WTC11 (cell line): ENCODE results near the gene ZNF394. TPM values are rescaled to one million over a fixed set of nuclear protein-coding genes. Genes with fewer than 3 reads are reported as not detected.

Experiments
- ATAC-seq: fragments of 200-7000 bp; cut with Tn5 transposase; 2 replicates; pipeline ENCODE4 v1.10.0; 2021; ENCODE audit warnings: mild to moderate bottlenecking, moderate library complexity
- CTCF ChIA-PET: fragments of 300-600 bp; sonication (Branson Sonifier 250); formaldehyde crosslinking; loops from one replicate; lab custom pipeline; 2021; ENCODE audit warnings: antibody characterized with exemption; lab: Charles Lee
- POLR2A ChIA-PET: fragments of 350-600 bp; sonication (Branson Sonifier 250); formaldehyde crosslinking; loops from one replicate; lab custom pipeline; 2021; ENCODE audit warnings: antibody characterized with exemption; lab: Charles Lee
- DNase-seq: peaks from one replicate; pipeline ENCODE4 v3.0.0; 2021; ENCODE audit warnings: low spot score
- H3K27ac Mint-ChIP-seq: 2 replicates; pipeline ENCODE4 v1.8.0; 2021; ENCODE audit warnings: mixed read lengths
- H3K27me3 Mint-ChIP-seq: 2 replicates; pipeline ENCODE4 v1.8.0; 2021; ENCODE audit warnings: low read depth, mild to moderate bottlenecking, moderate library complexity, mixed read lengths
- H3K36me3 Mint-ChIP-seq: 2 replicates; pipeline ENCODE4 v1.8.0; 2021; ENCODE audit warnings: mixed read lengths
- H3K4me1 Mint-ChIP-seq: 2 replicates; pipeline ENCODE4 v1.8.0; 2022; ENCODE audit warnings: mixed read lengths
- H3K4me3 Mint-ChIP-seq: 2 replicates; pipeline ENCODE4 v1.8.0; 2021; ENCODE audit warnings: mild to moderate bottlenecking, moderate library complexity, mixed read lengths
- H3K9me3 Mint-ChIP-seq: 2 replicates; pipeline ENCODE4 v1.8.0; 2021; ENCODE audit warnings: mixed read lengths
- EMX1 ChIP-seq: fragments of 250-450 bp; sonication (Bioruptor Pico); IDR thresholded peaks from 2 replicates; pipeline ENCODE4 v1.8.0; 2021; ENCODE audit warnings: mild to moderate bottlenecking
- ESRRA ChIP-seq: sonication (generic); formaldehyde crosslinking; IDR thresholded peaks from 2 replicates; pipeline ENCODE4 v1.8.1; 2022; ENCODE audit warnings: mild to moderate bottlenecking, missing genetic modification reagents, borderline replicate concordance
- ETV6 ChIP-seq: sonication (generic); formaldehyde crosslinking; IDR thresholded peaks from 2 replicates; pipeline ENCODE4 v1.8.1; 2022; ENCODE audit warnings: mild to moderate bottlenecking, missing genetic modification reagents
- GTF2I ChIP-seq: fragments of 250-450 bp; sonication (Bioruptor Pico); conservative IDR thresholded peaks from 2 replicates; pipeline ENCODE4 v1.4.0; 2021; ENCODE audit warnings: mild to moderate bottlenecking
- IRF2 ChIP-seq: sonication (generic); formaldehyde crosslinking; IDR thresholded peaks from 2 replicates; pipeline ENCODE4 v1.8.0; 2022; ENCODE audit warnings: low read depth, missing genetic modification reagents, borderline replicate concordance
- KAT7 ChIP-seq: sonication (generic); formaldehyde crosslinking; IDR thresholded peaks from 2 replicates; pipeline ENCODE4 v1.8.1; 2023; ENCODE audit warnings: missing genetic modification reagents, mild to moderate bottlenecking, borderline replicate concordance
- MXD4 ChIP-seq: fragments of 250-450 bp; sonication (Bioruptor Pico); IDR thresholded peaks from 2 replicates; pipeline ENCODE4 v1.8.0; 2021; ENCODE audit warnings: mild to moderate bottlenecking, moderate library complexity, borderline replicate concordance
- SMAD3 ChIP-seq: sonication (generic); formaldehyde crosslinking; IDR thresholded peaks from 2 replicates; pipeline ENCODE4 v1.8.0; 2022; ENCODE audit warnings: missing genetic modification reagents, mild to moderate bottlenecking, borderline replicate concordance
- ZNF232 ChIP-seq: sonication (generic); formaldehyde crosslinking; IDR thresholded peaks from 2 replicates; pipeline ENCODE4 v1.8.0; 2022; ENCODE audit warnings: mild to moderate bottlenecking, missing genetic modification reagents
- ZNF671 ChIP-seq: fragments of 250-450 bp; sonication (Bioruptor Pico); IDR thresholded peaks from 2 replicates; pipeline ENCODE4 v1.8.0; 2021; ENCODE audit warnings: mild to moderate bottlenecking
- total RNA-seq: library from RNA; stranded (reverse); gene quantifications from 3 replicates; pipeline ENCODE4 v1.2.3, GENCODE V29; 2021
- TF ChIP-seq, protein P1 (sequence below): sonication (generic); formaldehyde crosslinking; IDR thresholded peaks from 2 replicates; pipeline ENCODE4 v1.8.0; 2023; ENCODE audit warnings: missing genetic modification reagents, mild to moderate bottlenecking, borderline replicate concordance
- TF ChIP-seq, protein P2 (sequence below): fragments of 250-450 bp; sonication (Bioruptor Pico); IDR thresholded peaks from 2 replicates; pipeline ENCODE4 v1.9.0; 2021; ENCODE audit warnings: mild to moderate bottlenecking, borderline replicate concordance
- TF ChIP-seq, protein P3 (sequence below): sonication (generic); formaldehyde crosslinking; IDR thresholded peaks from 2 replicates; pipeline ENCODE4 v1.8.1; 2023; ENCODE audit warnings: mild to moderate bottlenecking, moderate library complexity, missing genetic modification reagents
- TF ChIP-seq, protein P4 (sequence below): sonication (generic); formaldehyde crosslinking; IDR thresholded peaks from 2 replicates; pipeline ENCODE4 v1.8.1; 2022; ENCODE audit warnings: mild to moderate bottlenecking, moderate library complexity, missing genetic modification reagents
- TF ChIP-seq, protein P5 (sequence below): fragments of 200-600 bp; IDR thresholded peaks from 2 replicates; pipeline ENCODE4 v1.8.0; 2022; ENCODE audit warnings: antibody characterized with exemption

ZNF394 gene
- total RNA-seq, 1 experiment from 2014 or later: 24.0 TPM

DNA sequence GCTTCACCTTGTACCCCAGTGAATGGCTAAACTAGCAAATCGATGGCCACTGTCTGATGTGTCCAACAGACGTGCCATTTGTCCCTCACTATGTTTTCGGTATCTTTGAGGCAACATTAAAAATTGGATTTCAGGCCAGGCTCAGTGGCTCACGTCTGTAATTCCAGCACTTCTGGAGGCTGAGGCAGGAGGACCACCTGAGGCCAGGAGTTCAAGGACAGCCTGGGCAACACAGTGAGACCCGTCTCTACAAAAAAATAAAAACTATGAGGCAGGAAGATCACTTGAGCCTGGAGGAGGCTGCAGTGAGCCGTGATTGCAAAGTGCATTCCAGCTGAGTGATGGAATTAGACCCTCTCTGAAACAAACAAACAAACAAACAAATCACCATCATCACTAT lies 43.8 kb upstream of the ZNF394 start:
- Mint-ChIP-seq H3K4me3 (no peak overlapping the region), H3K9me3 (peaks cover 52% of the 10 kb centered on the region)

DNA sequence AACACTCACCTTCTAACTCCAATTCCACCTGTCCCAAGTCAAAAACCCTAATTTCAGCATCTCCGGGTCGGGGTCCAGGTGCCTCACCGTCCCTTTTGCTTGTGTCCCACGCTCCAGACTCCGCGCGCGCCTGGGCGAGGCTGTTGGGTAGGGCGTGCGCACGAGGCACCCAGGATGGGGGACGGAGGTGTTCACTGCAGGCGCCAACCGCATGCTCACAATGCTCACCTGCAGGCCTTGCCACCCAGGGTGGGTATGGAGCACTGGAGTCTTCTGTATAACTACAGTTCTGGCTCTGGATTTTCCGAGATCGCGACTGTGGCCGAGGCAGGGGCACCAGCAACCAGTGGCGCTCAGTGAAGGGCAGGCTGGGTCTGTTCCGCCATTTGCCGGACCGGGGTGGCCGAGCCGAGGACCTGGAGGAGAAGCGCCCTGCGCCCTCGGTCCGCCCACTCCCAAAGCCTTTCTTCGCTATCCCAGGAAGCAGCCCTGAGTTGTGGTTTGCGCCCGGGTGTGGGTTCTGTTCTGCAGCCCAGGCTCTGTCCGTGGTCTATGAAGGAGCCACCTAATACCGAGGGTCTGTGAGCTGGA lies 43.1 kb upstream of the ZNF394 start:
- Mint-ChIP-seq H3K36me3 (peaks cover 39% of the 10 kb centered on the region), H3K27ac (no peak overlapping the region), H3K4me1 (no peaks in the 10 kb centered on the region), H3K4me3 (no peak overlapping the region), H3K27me3 (peaks cover 16% of the 10 kb centered on the region), H3K9me3 (peaks cover 54% of the 10 kb centered on the region)
- TF ChIP-seq ESRRA (CRISPR knock-in tag) (no peak), GTF2I (CRISPR knock-in tag) (no peak), ZNF671 (CRISPR knock-in tag) (no peak), IRF2 (no peak)
- TF ChIP-seq, protein P1, sequence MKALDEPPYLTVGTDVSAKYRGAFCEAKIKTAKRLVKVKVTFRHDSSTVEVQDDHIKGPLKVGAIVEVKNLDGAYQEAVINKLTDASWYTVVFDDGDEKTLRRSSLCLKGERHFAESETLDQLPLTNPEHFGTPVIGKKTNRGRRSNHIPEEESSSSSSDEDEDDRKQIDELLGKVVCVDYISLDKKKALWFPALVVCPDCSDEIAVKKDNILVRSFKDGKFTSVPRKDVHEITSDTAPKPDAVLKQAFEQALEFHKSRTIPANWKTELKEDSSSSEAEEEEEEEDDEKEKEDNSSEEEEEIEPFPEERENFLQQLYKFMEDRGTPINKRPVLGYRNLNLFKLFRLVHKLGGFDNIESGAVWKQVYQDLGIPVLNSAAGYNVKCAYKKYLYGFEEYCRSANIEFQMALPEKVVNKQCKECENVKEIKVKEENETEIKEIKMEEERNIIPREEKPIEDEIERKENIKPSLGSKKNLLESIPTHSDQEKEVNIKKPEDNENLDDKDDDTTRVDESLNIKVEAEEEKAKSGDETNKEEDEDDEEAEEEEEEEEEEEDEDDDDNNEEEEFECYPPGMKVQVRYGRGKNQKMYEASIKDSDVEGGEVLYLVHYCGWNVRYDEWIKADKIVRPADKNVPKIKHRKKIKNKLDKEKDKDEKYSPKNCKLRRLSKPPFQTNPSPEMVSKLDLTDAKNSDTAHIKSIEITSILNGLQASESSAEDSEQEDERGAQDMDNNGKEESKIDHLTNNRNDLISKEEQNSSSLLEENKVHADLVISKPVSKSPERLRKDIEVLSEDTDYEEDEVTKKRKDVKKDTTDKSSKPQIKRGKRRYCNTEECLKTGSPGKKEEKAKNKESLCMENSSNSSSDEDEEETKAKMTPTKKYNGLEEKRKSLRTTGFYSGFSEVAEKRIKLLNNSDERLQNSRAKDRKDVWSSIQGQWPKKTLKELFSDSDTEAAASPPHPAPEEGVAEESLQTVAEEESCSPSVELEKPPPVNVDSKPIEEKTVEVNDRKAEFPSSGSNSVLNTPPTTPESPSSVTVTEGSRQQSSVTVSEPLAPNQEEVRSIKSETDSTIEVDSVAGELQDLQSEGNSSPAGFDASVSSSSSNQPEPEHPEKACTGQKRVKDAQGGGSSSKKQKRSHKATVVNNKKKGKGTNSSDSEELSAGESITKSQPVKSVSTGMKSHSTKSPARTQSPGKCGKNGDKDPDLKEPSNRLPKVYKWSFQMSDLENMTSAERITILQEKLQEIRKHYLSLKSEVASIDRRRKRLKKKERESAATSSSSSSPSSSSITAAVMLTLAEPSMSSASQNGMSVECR: no peak
- TF ChIP-seq, protein P2, sequence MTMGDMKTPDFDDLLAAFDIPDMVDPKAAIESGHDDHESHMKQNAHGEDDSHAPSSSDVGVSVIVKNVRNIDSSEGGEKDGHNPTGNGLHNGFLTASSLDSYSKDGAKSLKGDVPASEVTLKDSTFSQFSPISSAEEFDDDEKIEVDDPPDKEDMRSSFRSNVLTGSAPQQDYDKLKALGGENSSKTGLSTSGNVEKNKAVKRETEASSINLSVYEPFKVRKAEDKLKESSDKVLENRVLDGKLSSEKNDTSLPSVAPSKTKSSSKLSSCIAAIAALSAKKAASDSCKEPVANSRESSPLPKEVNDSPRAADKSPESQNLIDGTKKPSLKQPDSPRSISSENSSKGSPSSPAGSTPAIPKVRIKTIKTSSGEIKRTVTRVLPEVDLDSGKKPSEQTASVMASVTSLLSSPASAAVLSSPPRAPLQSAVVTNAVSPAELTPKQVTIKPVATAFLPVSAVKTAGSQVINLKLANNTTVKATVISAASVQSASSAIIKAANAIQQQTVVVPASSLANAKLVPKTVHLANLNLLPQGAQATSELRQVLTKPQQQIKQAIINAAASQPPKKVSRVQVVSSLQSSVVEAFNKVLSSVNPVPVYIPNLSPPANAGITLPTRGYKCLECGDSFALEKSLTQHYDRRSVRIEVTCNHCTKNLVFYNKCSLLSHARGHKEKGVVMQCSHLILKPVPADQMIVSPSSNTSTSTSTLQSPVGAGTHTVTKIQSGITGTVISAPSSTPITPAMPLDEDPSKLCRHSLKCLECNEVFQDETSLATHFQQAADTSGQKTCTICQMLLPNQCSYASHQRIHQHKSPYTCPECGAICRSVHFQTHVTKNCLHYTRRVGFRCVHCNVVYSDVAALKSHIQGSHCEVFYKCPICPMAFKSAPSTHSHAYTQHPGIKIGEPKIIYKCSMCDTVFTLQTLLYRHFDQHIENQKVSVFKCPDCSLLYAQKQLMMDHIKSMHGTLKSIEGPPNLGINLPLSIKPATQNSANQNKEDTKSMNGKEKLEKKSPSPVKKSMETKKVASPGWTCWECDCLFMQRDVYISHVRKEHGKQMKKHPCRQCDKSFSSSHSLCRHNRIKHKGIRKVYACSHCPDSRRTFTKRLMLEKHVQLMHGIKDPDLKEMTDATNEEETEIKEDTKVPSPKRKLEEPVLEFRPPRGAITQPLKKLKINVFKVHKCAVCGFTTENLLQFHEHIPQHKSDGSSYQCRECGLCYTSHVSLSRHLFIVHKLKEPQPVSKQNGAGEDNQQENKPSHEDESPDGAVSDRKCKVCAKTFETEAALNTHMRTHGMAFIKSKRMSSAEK (CRISPR knock-in tag): no peak
- ATAC-seq: no peak
- ChIA-PET CTCF (no interaction called here), POLR2A (no interaction called here)
- no peak for DNase-seq

More for the DNA sequence above, 43.8 kb upstream of the ZNF394 start:
- ChIA-PET POLR2A (interaction anchor here (0.7 kb wide), 1 partner anchor 265 kb away, joined by 10 read pairs; no protein-coding TSS in a partner anchor), CTCF (interaction anchor here (0.7 kb wide), 1 partner anchor 1648 kb away, joined by 5 read pairs; no protein-coding TSS in a partner anchor)
- DNase-seq: no peak
- Mint-ChIP-seq H3K4me1 (no peaks in the 10 kb centered on the region), H3K27ac (no peak overlapping the region), H3K27me3 (peaks cover 14% of the 10 kb centered on the region), H3K36me3 (peaks cover 43% of the 10 kb centered on the region)
- no peak for ATAC-seq
- TF ChIP-seq SMAD3 (CRISPR knock-in tag) (no peak), ETV6 (CRISPR knock-in tag) (no peak), ZNF232 (no peak), EMX1 (CRISPR knock-in tag) (no peak), MXD4 (CRISPR knock-in tag) (no peak), KAT7 (CRISPR knock-in tag) (no peak)
- TF ChIP-seq, protein P3, sequence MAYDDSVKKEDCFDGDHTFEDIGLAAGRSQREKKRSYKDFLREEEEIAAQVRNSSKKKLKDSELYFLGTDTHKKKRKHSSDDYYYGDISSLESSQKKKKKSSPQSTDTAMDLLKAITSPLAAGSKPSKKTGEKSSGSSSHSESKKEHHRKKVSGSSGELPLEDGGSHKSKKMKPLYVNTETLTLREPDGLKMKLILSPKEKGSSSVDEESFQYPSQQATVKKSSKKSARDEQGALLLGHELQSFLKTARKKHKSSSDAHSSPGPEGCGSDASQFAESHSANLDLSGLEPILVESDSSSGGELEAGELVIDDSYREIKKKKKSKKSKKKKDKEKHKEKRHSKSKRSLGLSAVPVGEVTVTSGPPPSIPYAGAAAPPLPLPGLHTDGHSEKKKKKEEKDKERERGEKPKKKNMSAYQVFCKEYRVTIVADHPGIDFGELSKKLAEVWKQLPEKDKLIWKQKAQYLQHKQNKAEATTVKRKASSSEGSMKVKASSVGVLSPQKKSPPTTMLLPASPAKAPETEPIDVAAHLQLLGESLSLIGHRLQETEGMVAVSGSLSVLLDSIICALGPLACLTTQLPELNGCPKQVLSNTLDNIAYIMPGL (CRISPR knock-in tag): no peak
- TF ChIP-seq, protein P4, sequence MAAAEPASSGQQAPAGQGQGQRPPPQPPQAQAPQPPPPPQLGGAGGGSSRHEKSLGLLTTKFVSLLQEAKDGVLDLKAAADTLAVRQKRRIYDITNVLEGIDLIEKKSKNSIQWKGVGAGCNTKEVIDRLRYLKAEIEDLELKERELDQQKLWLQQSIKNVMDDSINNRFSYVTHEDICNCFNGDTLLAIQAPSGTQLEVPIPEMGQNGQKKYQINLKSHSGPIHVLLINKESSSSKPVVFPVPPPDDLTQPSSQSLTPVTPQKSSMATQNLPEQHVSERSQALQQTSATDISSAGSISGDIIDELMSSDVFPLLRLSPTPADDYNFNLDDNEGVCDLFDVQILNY (CRISPR knock-in tag): no peak
- TF ChIP-seq, protein P5, sequence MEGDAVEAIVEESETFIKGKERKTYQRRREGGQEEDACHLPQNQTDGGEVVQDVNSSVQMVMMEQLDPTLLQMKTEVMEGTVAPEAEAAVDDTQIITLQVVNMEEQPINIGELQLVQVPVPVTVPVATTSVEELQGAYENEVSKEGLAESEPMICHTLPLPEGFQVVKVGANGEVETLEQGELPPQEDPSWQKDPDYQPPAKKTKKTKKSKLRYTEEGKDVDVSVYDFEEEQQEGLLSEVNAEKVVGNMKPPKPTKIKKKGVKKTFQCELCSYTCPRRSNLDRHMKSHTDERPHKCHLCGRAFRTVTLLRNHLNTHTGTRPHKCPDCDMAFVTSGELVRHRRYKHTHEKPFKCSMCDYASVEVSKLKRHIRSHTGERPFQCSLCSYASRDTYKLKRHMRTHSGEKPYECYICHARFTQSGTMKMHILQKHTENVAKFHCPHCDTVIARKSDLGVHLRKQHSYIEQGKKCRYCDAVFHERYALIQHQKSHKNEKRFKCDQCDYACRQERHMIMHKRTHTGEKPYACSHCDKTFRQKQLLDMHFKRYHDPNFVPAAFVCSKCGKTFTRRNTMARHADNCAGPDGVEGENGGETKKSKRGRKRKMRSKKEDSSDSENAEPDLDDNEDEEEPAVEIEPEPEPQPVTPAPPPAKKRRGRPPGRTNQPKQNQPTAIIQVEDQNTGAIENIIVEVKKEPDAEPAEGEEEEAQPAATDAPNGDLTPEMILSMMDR: no peak
